Spleen (tissue), 11 donors: Measurements from ENCODE around the gene PRKCQ. TPM values are rescaled to one million over a fixed set of nuclear protein-coding genes. Genes with fewer than 3 reads are reported as not detected.

Source experiments
- DNase-seq: peaks from one replicate; pipeline ENCODE4 v3.0.0-alpha.2; 2020
- H3K27ac ChIP-seq, 8 donors: fragments of 200-600 bp; sonication (generic) in 7 of 8; 1 replicate in 4 of 8; 2 replicates in 4 of 8; pipeline versions ENCODE4 v1.5.0 to v1.8.0; 2016 to 2021; ENCODE audit warnings: inconsistent platforms in 4 of 8, mild to moderate bottlenecking in 4 of 8, moderate library complexity in 1 of 8
- H3K27me3 ChIP-seq, 7 donors: fragments of 200-600 bp; sonication (generic) in 6 of 7; replicated peaks in 1 of 7; 1 replicate in 4 of 7; 2 replicates in 3 of 7; pipeline versions ENCODE4 v1.5.0 to v1.8.0; 2016 to 2021; ENCODE audit warnings: inconsistent platforms in 3 of 7, mild to moderate bottlenecking in 1 of 7
- H3K36me3 ChIP-seq, 6 donors: fragments of 200-600 bp; sonication (generic) in 5 of 6; 1 replicate in 4 of 6; 2 replicates in 2 of 6; pipeline versions ENCODE4 v1.5.0 to v1.8.0; 2016 to 2021; ENCODE audit warnings: inconsistent platforms in 2 of 6
- H3K4me1 ChIP-seq, 6 donors: fragments of 200-600 bp; sonication (generic) in 5 of 6; 1 replicate in 3 of 6; 2 replicates in 3 of 6; pipeline versions ENCODE4 v1.5.0 to v1.8.0; 2016 to 2021; ENCODE audit warnings: inconsistent platforms in 3 of 6
- H3K4me3 ChIP-seq, 8 donors: fragments of 200-600 bp; sonication (generic) in 7 of 8; 1 replicate in 4 of 8; 2 replicates in 4 of 8; pipeline versions ENCODE4 v1.5.0 to v1.8.0; 2016 to 2021; ENCODE audit warnings: inconsistent platforms in 4 of 8, mild to moderate bottlenecking in 4 of 8, moderate library complexity in 2 of 8
- H3K9me3 ChIP-seq, 8 donors: fragments of 200-600 bp; sonication (generic) in 7 of 8; 1 replicate in 4 of 8; 2 replicates in 4 of 8; pipeline versions ENCODE4 v1.5.0 to v1.8.0; 2016 to 2021; ENCODE audit warnings: inconsistent platforms in 4 of 8
- POLR2A ChIP-seq, 3 donors: fragments of 450-650 bp; IDR thresholded peaks; one replicate each; pipeline ENCODE4 v1.5.1; 2017; ENCODE audit warnings: antibody characterized with exemption in 3 of 3, mild to moderate bottlenecking in 1 of 3
- POLR2AphosphoS5 ChIP-seq, 3 donors: sonication (generic); formaldehyde crosslinking; IDR thresholded peaks; one replicate each; pipeline ENCODE4 v1.5.1; 2017; ENCODE audit warnings: antibody characterized with exemption in 3 of 3
- WGBS, 5 donors: extraction: QIAGEN DNeasy Blood & Tissue Kit in 3 of 5; methylation state at CpG; one replicate each; pipeline versions ENCODE4 v1.1.5 to v1.1.7; 2013 to 2018; 5-methylcytosine and 5-hydroxymethylcytosine counted together
- intact Hi-C: fragments of 100-400 bp; cut with DNase I; formaldehyde crosslinking; loops from one replicate; pipeline ENCODE4 v1.15.0; 2023; ENCODE audit warnings: low total_unique reads
- polyA plus RNA-seq, 3 donors: library from polyadenylated mRNA; stranded (reverse); fragments of 200-250 nt; gene quantifications; one replicate each; pipeline ENCODE4 v1.2.1, GENCODE V29; 2013
- total RNA-seq, 7 donors: library from RNA; depleted of rRNA in 3 of 7; stranded (reverse); fragments of >200 nt in 3 of 7; fragmentation: NEBNext Ultra II Directional in 4 of 7; extraction: Animal tissue kit (Norgen Biotek cat#: 25700) in 4 of 7; gene quantifications; one replicate each; pipeline versions ENCODE4 v1.1.0 to v1.2.1, GENCODE V29; 2016 to 2021
- TF ChIP-seq, protein P1 (sequence below), 11 experiments: fragments of 200-600 bp in 7 of 11; fragments of 450-650 bp in 4 of 11; sonication (generic) in 4 of 11; IDR thresholded peaks in 8 of 11; conservative IDR thresholded peaks in 3 of 11; 1 replicate in 7 of 11; 2 replicates in 4 of 11; pipeline versions ENCODE4 v1.4.0 to v1.8.0; 2016 to 2021; ENCODE audit warnings: antibody characterized with exemption in 11 of 11, inconsistent platforms in 4 of 11, mild to moderate bottlenecking in 1 of 11
- donor health status: healthy with polysubstance abuse.
- donor health status: DM: no; HTN: no; CAD: no; lungs with moderate emphysema.
- donor health status: DM: no; HTN: no; CAD: no.
- donor health status: Bipolar disorder and iron deficiency.
- donor health status: healthy.
- donor health status: DM: no; HTN: no; CAD: no.
- donor health status: DM: yes; HTN: yes; CAD: no.

Gene PRKCQ
- total and polyA plus RNA-seq, 10 donors: 2.1 to 11.8 (median 8.1) TPM

DNA sequence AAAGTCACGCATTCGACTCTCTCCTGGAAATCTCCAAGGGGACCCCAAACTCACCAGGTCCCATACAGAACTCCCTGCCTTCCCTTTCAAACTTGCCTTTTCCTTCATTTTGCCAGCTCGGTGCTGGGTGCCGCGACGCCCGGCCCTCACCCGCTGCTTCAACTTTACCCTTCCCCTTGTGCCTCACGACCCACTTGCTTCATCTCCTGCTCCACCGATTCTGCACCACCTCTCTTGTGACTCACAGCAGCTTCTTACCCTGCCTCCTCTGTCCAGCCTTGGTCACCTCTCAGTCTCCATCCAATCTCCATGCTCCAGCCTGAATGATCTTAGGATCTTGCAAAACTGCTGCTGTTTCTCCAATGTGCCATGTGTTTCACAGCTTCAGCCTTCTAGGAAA, 59.9 kb downstream of the PRKCQ start:
- TF ChIP-seq POLR2A (IDR thresholded peaks at IDR 0.05) (no peak), POLR2AphosphoS5 (IDR thresholded peaks at IDR 0.05) (no peak)
- TF ChIP-seq, protein P1, sequence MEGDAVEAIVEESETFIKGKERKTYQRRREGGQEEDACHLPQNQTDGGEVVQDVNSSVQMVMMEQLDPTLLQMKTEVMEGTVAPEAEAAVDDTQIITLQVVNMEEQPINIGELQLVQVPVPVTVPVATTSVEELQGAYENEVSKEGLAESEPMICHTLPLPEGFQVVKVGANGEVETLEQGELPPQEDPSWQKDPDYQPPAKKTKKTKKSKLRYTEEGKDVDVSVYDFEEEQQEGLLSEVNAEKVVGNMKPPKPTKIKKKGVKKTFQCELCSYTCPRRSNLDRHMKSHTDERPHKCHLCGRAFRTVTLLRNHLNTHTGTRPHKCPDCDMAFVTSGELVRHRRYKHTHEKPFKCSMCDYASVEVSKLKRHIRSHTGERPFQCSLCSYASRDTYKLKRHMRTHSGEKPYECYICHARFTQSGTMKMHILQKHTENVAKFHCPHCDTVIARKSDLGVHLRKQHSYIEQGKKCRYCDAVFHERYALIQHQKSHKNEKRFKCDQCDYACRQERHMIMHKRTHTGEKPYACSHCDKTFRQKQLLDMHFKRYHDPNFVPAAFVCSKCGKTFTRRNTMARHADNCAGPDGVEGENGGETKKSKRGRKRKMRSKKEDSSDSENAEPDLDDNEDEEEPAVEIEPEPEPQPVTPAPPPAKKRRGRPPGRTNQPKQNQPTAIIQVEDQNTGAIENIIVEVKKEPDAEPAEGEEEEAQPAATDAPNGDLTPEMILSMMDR (IDR thresholded peaks at IDR 0.05 in 8 of 11, conservative IDR thresholded peaks at IDR 0.05 in 3 of 11): no peak
- Histone ChIP-seq H3K9me3 (no peaks in the 10 kb centered on the region), H3K4me1 (peaks cover 0 to 29% (median 0%) of the 10 kb centered on the region in 6 donors), H3K27ac (no peak overlapping the region), H3K36me3 (no peaks in the 10 kb centered on the region), H3K27me3 (peaks cover 0 to 7% (median 0%) of the 10 kb centered on the region in 7 donors), H3K4me3 (no peak overlapping the region)
- 88 to 96% (median 89%) methylated on average over 10 of the region's 10 CpGs for WGBS, 5 donors
- no peak for DNase-seq
- intact Hi-C loops: no loop called here

DNA sequence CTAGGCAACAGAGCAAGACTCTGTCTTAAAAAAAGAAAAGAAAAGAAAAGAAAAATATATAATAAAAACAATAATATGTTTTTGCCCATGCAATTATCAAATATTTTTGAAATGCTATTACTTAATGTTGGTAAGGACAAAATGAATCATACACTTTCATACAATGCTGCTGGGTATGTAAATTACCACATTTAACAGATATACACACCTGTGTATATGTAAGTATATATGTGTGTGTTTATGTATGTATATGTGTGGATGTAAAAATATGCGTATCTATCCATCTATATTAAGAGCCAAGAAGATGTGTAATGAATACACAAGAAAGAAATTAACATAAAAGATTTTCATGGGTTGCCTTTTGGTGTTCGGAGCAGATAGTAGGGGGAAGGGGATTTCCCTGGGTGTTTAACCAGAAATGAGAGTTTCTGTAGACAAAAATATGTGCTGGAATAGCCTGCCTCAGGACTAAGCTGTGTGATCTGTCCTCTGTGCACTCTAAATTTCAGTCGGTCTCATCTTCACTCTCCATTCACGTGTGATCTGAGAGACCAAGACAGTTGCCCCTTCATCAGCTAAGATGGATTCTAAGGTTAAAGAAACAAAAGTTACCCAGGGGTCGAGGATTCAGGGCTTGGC, 61.2 kb downstream of the PRKCQ start:
- no peak overlapping the region for H3K4me3 ChIP-seq
- H3K27me3 ChIP-seq: peaks cover 0 to 7% (median 0%) of the 10 kb centered on the region in 7 donors
- no peak overlapping the region for H3K27ac ChIP-seq
- H3K4me1 ChIP-seq: peaks cover 0 to 41% (median 2%) of the 10 kb centered on the region in 6 donors
- WGBS, 5 donors: 55 to 77% (median 63%) methylated on average over 5 of the region's 5 CpGs
- no peaks in the 10 kb centered on the region for H3K9me3 ChIP-seq
- H3K36me3 ChIP-seq: peaks cover 0 to 6% (median 0%) of the 10 kb centered on the region in 6 donors
- intact Hi-C loops: no loop called here
- TF ChIP-seq POLR2A (IDR thresholded peaks at IDR 0.05) (no peak), POLR2AphosphoS5 (IDR thresholded peaks at IDR 0.05) (no peak)
- TF ChIP-seq, protein P1 (IDR thresholded peaks at IDR 0.05 in 8 of 11, conservative IDR thresholded peaks at IDR 0.05 in 3 of 11): no peak
- DNase-seq: no peak

GRCh38 chr10:6516929-6517284, 63.2 kb downstream of the PRKCQ start:
- H3K27me3 ChIP-seq: peaks cover 0 to 7% (median 0%) of the 10 kb centered on the region in 7 donors
- TF ChIP-seq POLR2A (IDR thresholded peaks at IDR 0.05) (no peak), POLR2AphosphoS5 (IDR thresholded peaks at IDR 0.05) (no peak)
- TF ChIP-seq, protein P1 (IDR thresholded peaks at IDR 0.05 in 8 of 11, conservative IDR thresholded peaks at IDR 0.05 in 3 of 11): no peak
- WGBS, 5 donors: 70 to 82% (median 74%) methylated on average over 5 of the region's 5 CpGs
- no peak for DNase-seq
- no peak overlapping the region for H3K4me3 ChIP-seq
- peaks cover 0 to 48% (median 2%) of the 10 kb centered on the region in 6 donors for H3K4me1 ChIP-seq
- no peaks in the 10 kb centered on the region for H3K9me3 ChIP-seq
- intact Hi-C loops: no loop called here
- no peak overlapping the region for H3K27ac ChIP-seq
- H3K36me3 ChIP-seq: peaks cover 0 to 6% (median 0%) of the 10 kb centered on the region in 6 donors

DNA sequence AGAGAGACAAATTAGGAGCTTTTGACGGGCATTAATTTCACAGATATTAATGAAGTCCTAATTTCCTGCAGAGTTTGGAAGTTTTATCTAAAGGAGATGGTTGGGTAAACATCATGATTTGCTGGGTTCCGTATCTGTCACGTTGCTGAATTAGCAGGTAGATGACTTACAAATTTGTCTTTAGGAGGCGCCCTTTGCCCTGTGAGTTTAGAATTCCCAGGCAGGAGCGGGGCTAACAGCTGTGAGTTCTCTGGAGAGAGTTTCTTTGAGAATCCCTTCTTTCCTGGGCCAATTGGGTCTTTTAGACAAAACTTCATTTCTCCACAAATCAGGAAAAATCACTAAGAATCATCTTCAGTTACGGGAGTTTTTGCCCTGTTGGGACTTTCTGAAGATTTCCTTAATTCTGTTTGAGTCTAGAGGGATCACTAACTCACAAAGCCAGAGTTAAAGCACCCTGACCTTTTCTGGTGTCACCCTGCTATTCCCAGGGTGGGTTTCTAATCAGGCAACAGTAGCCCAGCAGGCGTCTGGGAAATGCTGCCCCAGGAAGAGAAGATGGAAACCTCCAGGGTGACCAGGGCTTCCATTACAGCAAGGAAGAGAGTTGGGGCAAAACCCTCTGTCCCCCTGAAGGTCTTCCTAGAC, 63.7 kb downstream of the PRKCQ start:
- intact Hi-C loops: no loop called here
- H3K27me3 ChIP-seq: peaks cover 0 to 7% (median 0%) of the 10 kb centered on the region in 7 donors
- 64 to 76% (median 71%) methylated on average over 7 of the region's 7 CpGs for WGBS, 5 donors
- peaks cover 0 to 3% (median 0%) of the 10 kb centered on the region in 8 donors for H3K9me3 ChIP-seq
- H3K27ac ChIP-seq: no peak overlapping the region
- DNase-seq: no peak
- peaks cover 0 to 48% (median 2%) of the 10 kb centered on the region in 6 donors for H3K4me1 ChIP-seq
- TF ChIP-seq, protein P1 (IDR thresholded peaks at IDR 0.05 in 8 of 11, conservative IDR thresholded peaks at IDR 0.05 in 3 of 11): no peak
- TF ChIP-seq POLR2A (IDR thresholded peaks at IDR 0.05) (no peak), POLR2AphosphoS5 (IDR thresholded peaks at IDR 0.05) (no peak)
- H3K36me3 ChIP-seq: peaks cover 0 to 6% (median 0%) of the 10 kb centered on the region in 6 donors
- no peak overlapping the region for H3K4me3 ChIP-seq
